H9 (cell line): Measurements from ENCODE around the gene CAMTA1. TPM values are rescaled to one million over a fixed set of nuclear protein-coding genes. Genes with fewer than 3 reads are reported as not detected.

Experiments used
- DNase-seq: peaks from one replicate; pipeline ENCODE4 v3.0.0-alpha.2; 2017
- H2AFZ ChIP-seq: one replicate; pipeline ENCODE4 v1.6.1; 2013; ENCODE audit warnings: mild to moderate bottlenecking, low read length, control low read depth, moderate library complexity
- H2AK5ac ChIP-seq: 2 replicates; pipeline ENCODE4 v1.6.1; 2013; ENCODE audit warnings: low read length, control low read depth, mixed read lengths; ENCODE audit not compliant: insufficient read length
- H2BK120ac ChIP-seq: one replicate; pipeline ENCODE4 v1.6.1; 2013; ENCODE audit warnings: low read depth, mild to moderate bottlenecking, low read length, control low read depth, inconsistent platforms; ENCODE audit not compliant: poor library complexity, severe bottlenecking
- H2BK12ac ChIP-seq: 2 replicates; pipeline ENCODE4 v1.6.1; 2013; ENCODE audit warnings: low read length, control low read depth, mixed read lengths, low read depth; ENCODE audit not compliant: insufficient read length
- H2BK15ac ChIP-seq: 2 replicates; pipeline ENCODE4 v1.6.1; 2013; ENCODE audit warnings: low read depth, low read length, control low read depth
- H2BK20ac ChIP-seq: one replicate; pipeline ENCODE4 v1.6.1; 2013; ENCODE audit warnings: low read depth, mild to moderate bottlenecking, low read length, control low read depth, inconsistent platforms; ENCODE audit not compliant: poor library complexity, severe bottlenecking
- H2BK5ac ChIP-seq: 2 replicates; pipeline ENCODE4 v1.6.1; 2013; ENCODE audit warnings: low read length, control low read depth, mixed read lengths; ENCODE audit not compliant: insufficient read length
- H3K14ac ChIP-seq: 2 replicates; pipeline ENCODE4 v1.6.1; 2013; ENCODE audit warnings: low read length, control low read depth; ENCODE audit not compliant: insufficient read depth
- H3K18ac ChIP-seq: 2 replicates; pipeline ENCODE4 v1.6.1; 2013; ENCODE audit warnings: low read depth, mild to moderate bottlenecking, mixed read lengths, low read length, control low read depth; ENCODE audit not compliant: insufficient read length
- H3K23ac ChIP-seq: 2 replicates; pipeline ENCODE4 v1.6.1; 2013; ENCODE audit warnings: low read length, control low read depth, mixed read lengths, low read depth; ENCODE audit not compliant: insufficient read length
- H3K23me2 ChIP-seq: 2 replicates; pipeline ENCODE4 v1.6.1; 2013; ENCODE audit warnings: low read depth, mild to moderate bottlenecking, mixed read lengths, low read length, control low read depth; ENCODE audit not compliant: insufficient read length, poor library complexity, severe bottlenecking
- H3K27ac ChIP-seq: 2 replicates; pipeline ENCODE4 v1.5.1; 2013; ENCODE audit warnings: low read length, control low read depth, mixed read lengths, low read depth; ENCODE audit not compliant: insufficient read length
- H3K27me3 ChIP-seq: 2 replicates; pipeline ENCODE4 v1.6.1; 2013; ENCODE audit warnings: low read length, control low read depth, inconsistent platforms; ENCODE audit not compliant: insufficient read depth
- H3K4ac ChIP-seq: 2 replicates; pipeline ENCODE4 v1.6.1; 2013; ENCODE audit warnings: low read depth, mild to moderate bottlenecking, control low read depth, inconsistent platforms, low read length, moderate library complexity
- H3K4me1 ChIP-seq: 2 replicates; pipeline ENCODE4 v1.6.1; 2013; ENCODE audit warnings: low read length, control low read depth, inconsistent platforms; ENCODE audit not compliant: insufficient read depth
- H3K4me2 ChIP-seq: 2 replicates; pipeline ENCODE4 v1.6.1; 2013; ENCODE audit warnings: low read length, control low read depth, mixed read lengths; ENCODE audit not compliant: insufficient read length, insufficient read depth
- H3K56ac ChIP-seq: 2 replicates; pipeline ENCODE4 v1.6.1; 2013; ENCODE audit warnings: low read depth, mild to moderate bottlenecking, mixed read lengths, low read length, control low read depth; ENCODE audit not compliant: insufficient read length
- H3K79me1 ChIP-seq: 2 replicates; pipeline ENCODE4 v1.6.1; 2013; ENCODE audit warnings: low read depth, mild to moderate bottlenecking, moderate library complexity, low read length, control low read depth, inconsistent platforms; ENCODE audit not compliant: insufficient read depth, poor library complexity, severe bottlenecking
- H3K79me2 ChIP-seq: 2 replicates; pipeline ENCODE4 v1.6.1; 2013; ENCODE audit warnings: low read length, control low read depth, inconsistent platforms; ENCODE audit not compliant: insufficient read depth
- H3K9ac ChIP-seq: 2 replicates; pipeline ENCODE4 v1.6.1; 2013; ENCODE audit warnings: low read length, control low read depth, mixed read lengths; ENCODE audit not compliant: insufficient read length; ENCODE audit errors: extremely low read depth
- H3K9me3 ChIP-seq: one replicate; pipeline ENCODE4 v1.6.1; 2013; ENCODE audit warnings: low read depth, low read length, inconsistent platforms; ENCODE audit not compliant: control insufficient read depth
- H3T11ph ChIP-seq: one replicate; pipeline ENCODE4 v1.6.1; 2013; ENCODE audit warnings: mild to moderate bottlenecking, low read length, control low read depth, inconsistent platforms
- H4K20me1 ChIP-seq: one replicate; pipeline ENCODE4 v1.6.1; 2013; ENCODE audit not compliant: control insufficient read depth, insufficient read length, insufficient read depth
- H4K5ac ChIP-seq: 2 replicates; pipeline ENCODE4 v1.6.1; 2013; ENCODE audit warnings: low read depth, mild to moderate bottlenecking, mixed read lengths, low read length, control low read depth; ENCODE audit not compliant: insufficient read length
- H4K8ac ChIP-seq: replicated peaks from 2 replicates; pipeline ENCODE4 v1.6.1; 2013; ENCODE audit warnings: low read length, control low read depth, mixed read lengths, low read depth; ENCODE audit not compliant: insufficient read length
- H4K91ac ChIP-seq: 2 replicates; pipeline ENCODE4 v1.6.1; 2013; ENCODE audit warnings: low read depth, mild to moderate bottlenecking, moderate library complexity, mixed read lengths, low read length, control low read depth; ENCODE audit not compliant: insufficient read length
- H3K27ac Mint-ChIP-seq, 3 experiments: 2 replicates in 2 of 3; 3 replicates in 1 of 3; pipeline ENCODE4 v1.8.0; 2020 to 2021; ENCODE audit warnings: mixed read lengths in 3 of 3, mild to moderate bottlenecking in 1 of 3, moderate library complexity in 1 of 3
- H3K27me3 Mint-ChIP-seq: 2 replicates; pipeline ENCODE4 v1.8.0; 2021; ENCODE audit warnings: low read depth, mild to moderate bottlenecking, moderate library complexity, mixed read lengths
- H3K36me3 Mint-ChIP-seq, 3 experiments: 2 replicates in 2 of 3; 3 replicates in 1 of 3; pipeline ENCODE4 v1.8.0; 2020 to 2021; ENCODE audit warnings: low read depth in 3 of 3, mixed read lengths in 3 of 3; ENCODE audit not compliant: insufficient read depth in 1 of 3
- H3K4me1 Mint-ChIP-seq, 2 experiments: 2 replicates each; pipeline ENCODE4 v1.8.0; 2020; ENCODE audit warnings: mixed read lengths in 2 of 2
- H3K4me3 Mint-ChIP-seq, 2 experiments: 2 replicates in 1 of 2; 3 replicates in 1 of 2; pipeline ENCODE4 v1.8.0; 2020 to 2021; ENCODE audit warnings: mild to moderate bottlenecking in 2 of 2, mixed read lengths in 2 of 2, moderate library complexity in 1 of 2
- H3K9me3 Mint-ChIP-seq, 2 experiments: 2 replicates in 1 of 2; 3 replicates in 1 of 2; pipeline ENCODE4 v1.8.0; 2020; ENCODE audit warnings: mild to moderate bottlenecking in 2 of 2, mixed read lengths in 2 of 2, moderate library complexity in 1 of 2
- WGBS: extraction: QIAGEN DNeasy Blood & Tissue Kit; methylation state at CpG from one replicate; pipeline ENCODE4 v1.1.7; 2013; ENCODE audit warnings: missing lambda C conversion rate, low lambda C conversion rate, mixed read lengths; ENCODE audit not compliant: insufficient read length; ENCODE audit errors: extremely low coverage; 5-methylcytosine and 5-hydroxymethylcytosine counted together
- total RNA-seq: library from RNA; stranded (reverse); gene quantifications from 2 replicates; pipeline ENCODE4 v1.2.1, GENCODE V29; 2021
- TF ChIP-seq, protein P1 (sequence below): fragments of 200-600 bp; sonication (generic); conservative IDR thresholded peaks from 3 replicates; pipeline ENCODE4 v1.8.0; 2021; ENCODE audit warnings: antibody characterized with exemption, mild to moderate bottlenecking

CAMTA1 gene
- total RNA-seq, 1 experiment from 2014 or later, result 115 TPM

DNA sequence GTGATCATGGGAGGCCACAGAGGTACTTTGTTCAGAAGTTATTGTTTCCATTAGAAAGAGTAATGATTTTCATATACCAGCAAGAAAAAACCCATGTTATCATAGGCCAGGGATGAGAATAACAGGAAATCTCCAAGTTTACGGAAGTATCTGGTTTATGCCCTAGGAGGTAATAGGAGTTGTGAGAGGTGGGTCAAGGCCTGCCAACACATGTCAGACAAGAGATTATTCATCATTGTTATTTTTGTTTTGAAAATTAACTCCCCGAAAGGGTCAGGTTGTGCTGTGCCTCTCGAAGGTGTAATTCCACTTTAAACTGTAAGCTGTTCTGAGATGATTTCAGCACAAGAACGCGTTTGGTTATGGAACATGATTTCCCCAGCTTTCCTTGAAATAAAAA is 218.4 kb downstream of the CAMTA1 start:
- WGBS, result no CpG with 5 or more reads among the region's 5 CpGs

More for the DNA sequence above, 218.4 kb downstream of the CAMTA1 start:
- no peaks in the 10 kb centered on the region for H4K20me1 ChIP-seq
- no peak overlapping the region for H2BK5ac ChIP-seq
- H3K36me3 Mint-ChIP-seq, result no peaks in the 10 kb centered on the region
- H4K5ac ChIP-seq, result no peak overlapping the region
- no peaks in the 10 kb centered on the region for H3K23me2 ChIP-seq
- no peak overlapping the region for H3K27ac Mint-ChIP-seq
- H3K79me1 ChIP-seq, result no peaks in the 10 kb centered on the region
- H3K56ac ChIP-seq, result no peak overlapping the region
- no peak overlapping the region for H2AK5ac ChIP-seq
- H3K27me3 Mint-ChIP-seq, result no peaks in the 10 kb centered on the region; the same call in none of the 2 replicates
- H3K4me1 ChIP-seq, result no peaks in the 10 kb centered on the region
- H2BK20ac ChIP-seq, result no peak overlapping the region
- H2AFZ ChIP-seq, result no peak overlapping the region
- H3K9ac ChIP-seq, result no peak overlapping the region
- H2BK120ac ChIP-seq, result no peak overlapping the region
- no peak overlapping the region for H3K4ac ChIP-seq
- no peak overlapping the region for H3K23ac ChIP-seq
- H2BK15ac ChIP-seq, result no peak overlapping the region
- no peak overlapping the region for H3K4me2 ChIP-seq
- H3K14ac ChIP-seq, result no peak overlapping the region
- no peak overlapping the region for H3K4me3 Mint-ChIP-seq
- no peak for DNase-seq
- no peak overlapping the region for H4K8ac ChIP-seq
- no peaks in the 10 kb centered on the region for H3K9me3 Mint-ChIP-seq
- H3K79me2 ChIP-seq, result no peaks in the 10 kb centered on the region
- H4K91ac ChIP-seq, result no peak overlapping the region
- no peak overlapping the region for H3K27ac ChIP-seq
- no peak overlapping the region for H3T11ph ChIP-seq
- TF ChIP-seq, protein P1, sequence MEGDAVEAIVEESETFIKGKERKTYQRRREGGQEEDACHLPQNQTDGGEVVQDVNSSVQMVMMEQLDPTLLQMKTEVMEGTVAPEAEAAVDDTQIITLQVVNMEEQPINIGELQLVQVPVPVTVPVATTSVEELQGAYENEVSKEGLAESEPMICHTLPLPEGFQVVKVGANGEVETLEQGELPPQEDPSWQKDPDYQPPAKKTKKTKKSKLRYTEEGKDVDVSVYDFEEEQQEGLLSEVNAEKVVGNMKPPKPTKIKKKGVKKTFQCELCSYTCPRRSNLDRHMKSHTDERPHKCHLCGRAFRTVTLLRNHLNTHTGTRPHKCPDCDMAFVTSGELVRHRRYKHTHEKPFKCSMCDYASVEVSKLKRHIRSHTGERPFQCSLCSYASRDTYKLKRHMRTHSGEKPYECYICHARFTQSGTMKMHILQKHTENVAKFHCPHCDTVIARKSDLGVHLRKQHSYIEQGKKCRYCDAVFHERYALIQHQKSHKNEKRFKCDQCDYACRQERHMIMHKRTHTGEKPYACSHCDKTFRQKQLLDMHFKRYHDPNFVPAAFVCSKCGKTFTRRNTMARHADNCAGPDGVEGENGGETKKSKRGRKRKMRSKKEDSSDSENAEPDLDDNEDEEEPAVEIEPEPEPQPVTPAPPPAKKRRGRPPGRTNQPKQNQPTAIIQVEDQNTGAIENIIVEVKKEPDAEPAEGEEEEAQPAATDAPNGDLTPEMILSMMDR, result no peak
- H2BK12ac ChIP-seq, result no peak overlapping the region
- no peaks in the 10 kb centered on the region for H3K9me3 ChIP-seq
- H3K4me1 Mint-ChIP-seq, result no peaks in the 10 kb centered on the region
- no peaks in the 10 kb centered on the region for H3K27me3 ChIP-seq
- H3K18ac ChIP-seq, result no peak overlapping the region
